Lung (tissue), 12 donors: ENCODE data around the gene GPX4. TPM values are rescaled to one million over a fixed set of nuclear protein-coding genes. Genes with fewer than 3 reads are reported as not detected.

Source experiments
- ATAC-seq: fragments of 200-7000 bp; cut with Tn5 transposase; one replicate; pipeline ENCODE4 v1.9.1; 2020; ENCODE audit warnings: moderate number of reproducible peaks; ENCODE audit not compliant: insufficient read depth, low FRiP score
- DNase-seq, 3 donors: peaks; one replicate each; pipeline ENCODE4 v3.0.0-alpha.2; 2013 to 2017
- H3K27ac ChIP-seq, 2 donors: one replicate each; pipeline ENCODE4 v1.5.1; 2013; ENCODE audit warnings: mild to moderate bottlenecking in 2 of 2, moderate library complexity in 2 of 2, control low read depth in 1 of 2, inconsistent platforms in 1 of 2, low read depth in 1 of 2, low read length in 1 of 2
- H3K27me3 ChIP-seq, 3 donors: one replicate each; pipeline ENCODE4 v1.5.1; 2013; ENCODE audit warnings: low read length in 2 of 3; ENCODE audit not compliant: control insufficient read depth in 3 of 3, insufficient read depth in 3 of 3
- H3K36me3 ChIP-seq, 4 donors: one replicate each; pipeline ENCODE4 v1.5.1; 2013; ENCODE audit warnings: low read length in 4 of 4, mild to moderate bottlenecking in 1 of 4, moderate library complexity in 1 of 4; ENCODE audit not compliant: control insufficient read depth in 4 of 4, insufficient read depth in 4 of 4
- H3K4me1 ChIP-seq, 5 donors: one replicate each; pipeline ENCODE4 v1.5.1; 2013; ENCODE audit warnings: low read length in 5 of 5, mild to moderate bottlenecking in 2 of 5, moderate library complexity in 1 of 5; ENCODE audit not compliant: control insufficient read depth in 5 of 5, insufficient read depth in 5 of 5
- H3K4me3 ChIP-seq: one replicate; pipeline ENCODE4 v1.5.1; 2013; ENCODE audit warnings: mild to moderate bottlenecking, control low read depth, moderate library complexity
- H3K9ac ChIP-seq, 2 donors: one replicate each; pipeline ENCODE4 v1.5.1; 2013; ENCODE audit warnings: low read length in 2 of 2, control low read depth in 1 of 2; ENCODE audit not compliant: insufficient read depth in 1 of 2
- H3K9me3 ChIP-seq, 4 donors: one replicate each; pipeline ENCODE4 v1.5.1; 2013; ENCODE audit warnings: low read length in 3 of 4, mild to moderate bottlenecking in 1 of 4, moderate library complexity in 1 of 4; ENCODE audit not compliant: control insufficient read depth in 4 of 4, insufficient read depth in 3 of 4
- WGBS, 2 donors: extraction: QIAGEN DNeasy Blood & Tissue Kit; methylation state at CpG; one replicate each; pipeline ENCODE4 v1.1.7; 2013; 5-methylcytosine and 5-hydroxymethylcytosine counted together
- polyA plus RNA-seq, 2 donors: library from polyadenylated mRNA; stranded (reverse); fragments of 200-250 nt; gene quantifications; one replicate each; pipeline ENCODE4 v1.2.1, GENCODE V29; 2013
- total RNA-seq, 2 donors: library from RNA; depleted of rRNA in 1 of 2; stranded (reverse); fragments of >200 nt in 1 of 2; gene quantifications; one replicate each; pipeline ENCODE4 v1.2.1, GENCODE V29; 2014 to 2021
- TF ChIP-seq, protein P1 (sequence below): IDR thresholded peaks from 2 replicates; pipeline ENCODE4 v1.5.1; 2012; ENCODE audit warnings: mild to moderate bottlenecking; ENCODE audit errors: control extremely low read depth, extremely low read depth
- donor health status: control.
- donor health status: control.
- donor health status: Bipolar disorder and iron deficiency.
- donor health status: healthy.
- donor health status: DM: yes; HTN: yes; CAD: no.

Gene GPX4
- total and polyA plus RNA-seq, 4 donors, result 91.6 to 1,031 (median 466) TPM

DNA sequence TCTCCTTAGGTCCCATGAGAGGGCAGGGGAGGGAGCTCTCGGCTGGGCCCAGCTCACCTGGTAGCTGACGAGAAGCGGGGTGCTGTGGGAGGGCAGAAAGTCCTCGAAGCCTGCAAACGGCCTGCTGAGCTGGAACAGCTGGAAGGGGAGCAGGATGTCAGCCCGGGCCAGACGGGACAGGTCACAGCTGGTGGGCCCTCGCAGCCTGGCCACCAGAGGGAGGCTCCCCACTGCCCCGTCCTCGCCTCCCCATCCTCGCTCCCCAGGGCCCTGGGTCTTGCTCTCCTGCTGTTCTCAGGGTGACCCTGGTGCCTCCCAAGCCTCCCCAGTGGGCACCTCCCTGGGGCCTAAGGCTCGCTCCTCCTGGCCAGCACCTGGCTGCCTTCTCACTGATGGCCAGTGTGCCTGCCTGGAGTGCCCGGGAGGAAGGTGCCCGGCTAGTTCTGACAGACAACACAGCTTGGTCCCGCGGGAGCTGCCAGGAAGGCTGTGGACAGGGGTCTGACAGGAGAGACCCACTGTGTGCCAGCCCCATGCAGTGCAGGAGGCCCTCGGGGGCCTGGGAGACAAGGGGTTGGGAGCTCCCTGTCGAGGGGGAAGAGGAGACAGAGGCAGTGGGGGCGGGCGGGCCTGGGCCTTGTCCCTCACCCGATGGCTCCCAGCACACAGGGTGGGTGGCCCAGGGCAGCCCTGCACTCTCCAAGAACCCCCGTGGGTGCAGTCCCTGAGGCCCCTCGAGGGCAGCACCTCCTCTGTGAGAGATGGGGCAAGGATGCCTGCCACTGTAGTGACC, 20.3 kb downstream of the GPX4 start:
- no peak for ATAC-seq
- 93 to 94% methylated on average over 20 to 23 of the region's 23 CpGs for WGBS, 2 donors
- Histone ChIP-seq H3K4me3 (no peak overlapping the region), H3K27ac (no peak overlapping the region), H3K9ac (no peak overlapping the region), H3K27me3 (no peaks in the 10 kb centered on the region), H3K36me3 (peaks cover 2 to 83% (median 27%) of the 10 kb centered on the region in 4 donors), H3K9me3 (no peaks in the 10 kb centered on the region), H3K4me1 (peaks cover 0 to 3% (median 0%) of the 10 kb centered on the region in 5 donors)
- TF ChIP-seq, protein P1, sequence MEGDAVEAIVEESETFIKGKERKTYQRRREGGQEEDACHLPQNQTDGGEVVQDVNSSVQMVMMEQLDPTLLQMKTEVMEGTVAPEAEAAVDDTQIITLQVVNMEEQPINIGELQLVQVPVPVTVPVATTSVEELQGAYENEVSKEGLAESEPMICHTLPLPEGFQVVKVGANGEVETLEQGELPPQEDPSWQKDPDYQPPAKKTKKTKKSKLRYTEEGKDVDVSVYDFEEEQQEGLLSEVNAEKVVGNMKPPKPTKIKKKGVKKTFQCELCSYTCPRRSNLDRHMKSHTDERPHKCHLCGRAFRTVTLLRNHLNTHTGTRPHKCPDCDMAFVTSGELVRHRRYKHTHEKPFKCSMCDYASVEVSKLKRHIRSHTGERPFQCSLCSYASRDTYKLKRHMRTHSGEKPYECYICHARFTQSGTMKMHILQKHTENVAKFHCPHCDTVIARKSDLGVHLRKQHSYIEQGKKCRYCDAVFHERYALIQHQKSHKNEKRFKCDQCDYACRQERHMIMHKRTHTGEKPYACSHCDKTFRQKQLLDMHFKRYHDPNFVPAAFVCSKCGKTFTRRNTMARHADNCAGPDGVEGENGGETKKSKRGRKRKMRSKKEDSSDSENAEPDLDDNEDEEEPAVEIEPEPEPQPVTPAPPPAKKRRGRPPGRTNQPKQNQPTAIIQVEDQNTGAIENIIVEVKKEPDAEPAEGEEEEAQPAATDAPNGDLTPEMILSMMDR, result no peak
- no peak for DNase-seq

DNA sequence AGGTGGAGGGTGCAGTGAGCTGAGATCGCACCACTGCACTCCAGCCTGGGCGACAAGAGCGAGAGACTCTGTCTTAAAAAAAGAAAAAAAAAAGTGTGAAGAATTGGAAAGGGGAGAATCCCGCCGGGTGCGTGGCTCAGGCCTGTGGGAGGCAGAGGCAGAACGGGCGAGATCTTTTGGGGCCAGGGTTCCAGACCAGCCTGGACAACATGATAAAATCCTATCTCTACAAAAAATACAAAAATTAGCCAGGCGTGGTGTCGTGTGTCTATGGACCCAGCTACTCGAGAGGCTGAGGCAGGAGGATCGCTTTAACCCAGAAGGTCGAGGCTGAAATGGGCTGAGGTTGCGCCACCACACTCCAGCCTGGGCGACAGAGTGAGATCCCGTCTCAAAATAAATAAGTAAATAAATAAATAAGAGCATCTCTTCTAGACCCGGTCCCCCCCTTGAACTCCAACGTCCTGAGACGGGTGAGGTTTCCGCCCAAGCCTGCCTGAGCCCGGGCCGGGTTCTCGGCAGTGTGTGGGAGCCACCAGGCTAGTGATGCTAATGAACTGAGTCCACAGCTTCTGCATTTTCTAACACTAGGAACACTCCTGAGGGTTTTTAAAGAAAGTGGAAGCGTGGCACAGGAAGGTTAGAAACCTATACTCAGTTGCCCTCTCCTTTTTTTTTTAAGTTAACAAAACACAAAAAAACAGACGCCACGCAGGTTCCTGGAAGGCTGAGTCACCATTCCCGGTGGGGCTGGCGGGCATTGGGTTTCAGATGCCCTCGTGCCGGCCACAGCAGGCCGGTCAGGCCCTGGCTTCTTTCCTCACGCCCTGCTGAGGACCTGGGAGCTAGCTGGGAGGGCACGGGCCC, 22.0 kb downstream of the GPX4 start:
- H3K36me3 ChIP-seq, result peaks cover 2 to 74% (median 25%) of the 10 kb centered on the region in 4 donors
- TF ChIP-seq, protein P1, result no peak
- 86 to 89% methylated on average over 33 of the region's 33 CpGs for WGBS, 2 donors
- no peak for DNase-seq
- no peaks in the 10 kb centered on the region for H3K27me3 ChIP-seq
- peaks cover 0 to 9% (median 0%) of the 10 kb centered on the region in 5 donors for H3K4me1 ChIP-seq
- H3K9me3 ChIP-seq, result no peaks in the 10 kb centered on the region
- no peak for ATAC-seq
- no peak overlapping the region for H3K4me3 ChIP-seq
- H3K27ac ChIP-seq, result no peak overlapping the region
- no peak overlapping the region for H3K9ac ChIP-seq

DNA sequence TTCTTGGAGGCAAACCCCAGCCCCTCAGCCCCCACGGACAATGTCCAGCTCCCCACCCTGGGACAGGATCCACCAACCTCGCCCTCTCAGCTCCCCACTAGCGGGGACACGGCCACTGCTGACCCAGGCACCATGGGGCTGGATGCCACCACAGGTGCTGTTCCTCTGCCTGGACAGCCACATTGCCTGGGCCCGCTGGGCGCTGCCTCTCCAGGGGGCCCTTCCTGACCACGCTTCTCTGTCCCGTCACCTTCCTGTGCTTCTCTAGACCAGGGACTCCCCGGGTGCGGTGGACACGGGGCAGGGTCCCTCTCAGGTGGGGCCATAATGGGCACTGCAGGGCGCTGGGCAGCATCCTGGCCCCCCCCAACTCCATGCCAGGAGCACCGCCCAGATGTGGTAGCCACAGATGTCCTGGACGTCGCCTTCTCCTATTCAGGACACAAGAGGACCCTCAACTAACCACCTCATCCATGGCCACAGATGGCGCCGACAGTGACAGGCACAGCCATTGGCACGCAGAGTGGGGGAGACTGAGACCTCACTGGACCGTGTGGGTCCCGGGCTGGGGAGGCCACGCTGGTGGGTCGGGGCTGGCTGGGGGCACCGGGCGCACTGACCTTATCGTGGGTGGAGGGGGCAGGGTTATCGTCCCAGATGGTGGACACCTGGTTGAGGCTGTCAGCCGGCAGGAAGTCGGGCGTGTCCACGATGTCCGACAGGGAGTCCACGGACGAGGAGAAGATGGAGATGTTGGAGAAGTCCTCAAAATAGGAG, 23.4 kb downstream of the GPX4 start:
- H3K9me3 ChIP-seq, result no peaks in the 10 kb centered on the region
- no peak overlapping the region for H3K9ac ChIP-seq
- H3K27ac ChIP-seq, result no peak overlapping the region
- no peaks in the 10 kb centered on the region for H3K27me3 ChIP-seq
- ATAC-seq, result no peak
- WGBS, 2 donors, result 93 to 96% methylated on average over 33 of the region's 33 CpGs
- DNase-seq, result no peak
- H3K36me3 ChIP-seq, result peaks cover 0 to 61% (median 21%) of the 10 kb centered on the region in 4 donors
- H3K4me1 ChIP-seq, result peaks cover 0 to 10% (median 6%) of the 10 kb centered on the region in 5 donors
- TF ChIP-seq, protein P1, result no peak
- no peak overlapping the region for H3K4me3 ChIP-seq
